Right atrium auricular region (tissue), 2 donors: Measurements from ENCODE around the gene MTX2. TPM values are rescaled to one million over a fixed set of nuclear protein-coding genes. Genes with fewer than 3 reads are reported as not detected.
"Not testable (repeated sequence)": the region's sequence is repeated elsewhere in the genome, so short reads cannot be mapped to it uniquely, and the experiment has no call there.

ENCODE experiments used
- DNase-seq: peaks from one replicate; pipeline ENCODE4 v3.0.0-alpha.2; 2019; ENCODE audit warnings: low spot score
- H3K27ac ChIP-seq, 2 donors: fragments of 200-600 bp; sonication (generic); 1 replicate in 1 of 2; 2 replicates in 1 of 2; pipeline ENCODE4 v1.5.1; 2016 to 2019
- H3K27me3 ChIP-seq, 2 donors: fragments of 200-600 bp; sonication (generic); one replicate each; pipeline versions ENCODE4 v1.5.1 to v1.6.0; 2017 to 2019
- H3K36me3 ChIP-seq: fragments of 200-600 bp; sonication (generic); one replicate; pipeline ENCODE4 v1.5.1; 2016
- H3K4me1 ChIP-seq, 2 donors: fragments of 200-600 bp; sonication (generic); one replicate each; pipeline versions ENCODE4 v1.5.1 to v1.6.0; 2017 to 2019
- H3K4me3 ChIP-seq, 2 donors: fragments of 200-600 bp; sonication (generic); 1 replicate in 1 of 2; 2 replicates in 1 of 2; pipeline ENCODE4 v1.5.1; 2017 to 2019; ENCODE audit warnings: mild to moderate bottlenecking in 1 of 2, moderate library complexity in 1 of 2
- H3K9me3 ChIP-seq, 2 donors: fragments of 200-600 bp; sonication (generic); one replicate each; pipeline ENCODE4 v1.5.1; 2019
- total RNA-seq, 2 donors: library from RNA; depleted of rRNA; stranded (reverse); fragments of >200 nt; gene quantifications; one replicate each; pipeline ENCODE4 v1.1.0, GENCODE V29; 2016
- TF ChIP-seq, protein P1 (sequence below), 2 donors: fragments of 200-600 bp; sonication (generic); IDR thresholded peaks; one replicate each; pipeline ENCODE4 v1.5.1; 2019; ENCODE audit warnings: antibody characterized with exemption in 2 of 2

Gene MTX2
- total RNA-seq, 2 donors from 2014 or later: 36.7 to 73.5 TPM

DNA sequence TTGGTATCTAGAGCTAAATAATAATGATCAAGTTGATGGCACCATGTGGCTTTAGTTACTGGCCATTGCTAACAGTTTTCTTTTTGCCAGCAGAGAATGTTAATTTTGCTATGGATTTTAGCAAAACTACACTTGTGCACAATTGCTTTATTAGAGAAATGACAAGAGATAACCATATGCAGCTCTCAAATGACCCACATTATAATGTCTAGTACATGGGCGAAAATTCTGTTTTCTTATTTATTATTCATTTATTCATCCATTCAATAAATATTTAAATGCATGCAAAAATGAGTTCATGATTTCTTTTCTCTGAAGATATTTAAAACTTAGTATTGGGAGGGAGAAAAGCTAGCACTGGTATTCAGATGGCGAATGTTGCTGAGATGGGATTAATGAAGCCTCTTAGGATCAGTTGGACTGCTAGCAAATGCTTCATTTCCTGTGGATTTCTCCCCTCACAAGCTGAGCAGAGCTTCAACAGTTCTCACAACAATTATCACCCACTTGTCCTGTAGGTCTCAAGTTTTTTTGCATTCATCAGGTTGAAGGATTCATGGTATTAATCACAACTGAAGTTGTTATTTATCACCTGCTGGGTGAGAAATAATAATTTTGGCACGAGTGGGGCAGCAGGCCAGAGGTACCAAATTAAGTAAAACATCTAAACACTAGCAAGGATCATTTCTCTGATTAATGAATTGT lies 95.2 kb downstream of the MTX2 start:
- H3K27ac ChIP-seq: no peak overlapping the region
- TF ChIP-seq, protein P1, sequence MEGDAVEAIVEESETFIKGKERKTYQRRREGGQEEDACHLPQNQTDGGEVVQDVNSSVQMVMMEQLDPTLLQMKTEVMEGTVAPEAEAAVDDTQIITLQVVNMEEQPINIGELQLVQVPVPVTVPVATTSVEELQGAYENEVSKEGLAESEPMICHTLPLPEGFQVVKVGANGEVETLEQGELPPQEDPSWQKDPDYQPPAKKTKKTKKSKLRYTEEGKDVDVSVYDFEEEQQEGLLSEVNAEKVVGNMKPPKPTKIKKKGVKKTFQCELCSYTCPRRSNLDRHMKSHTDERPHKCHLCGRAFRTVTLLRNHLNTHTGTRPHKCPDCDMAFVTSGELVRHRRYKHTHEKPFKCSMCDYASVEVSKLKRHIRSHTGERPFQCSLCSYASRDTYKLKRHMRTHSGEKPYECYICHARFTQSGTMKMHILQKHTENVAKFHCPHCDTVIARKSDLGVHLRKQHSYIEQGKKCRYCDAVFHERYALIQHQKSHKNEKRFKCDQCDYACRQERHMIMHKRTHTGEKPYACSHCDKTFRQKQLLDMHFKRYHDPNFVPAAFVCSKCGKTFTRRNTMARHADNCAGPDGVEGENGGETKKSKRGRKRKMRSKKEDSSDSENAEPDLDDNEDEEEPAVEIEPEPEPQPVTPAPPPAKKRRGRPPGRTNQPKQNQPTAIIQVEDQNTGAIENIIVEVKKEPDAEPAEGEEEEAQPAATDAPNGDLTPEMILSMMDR (IDR thresholded peaks at IDR 0.05): no peak
- H3K4me3 ChIP-seq: no peak overlapping the region
- no peaks in the 10 kb centered on the region for H3K4me1 ChIP-seq
- peaks cover 0 to 5% of the 10 kb centered on the region in 2 donors for H3K9me3 ChIP-seq
- no peaks in the 10 kb centered on the region for H3K27me3 ChIP-seq
- H3K36me3 ChIP-seq: no peaks in the 10 kb centered on the region
- DNase-seq: no peak

GRCh38 chr2:176368349-176368748 lies 99.1 kb downstream of the MTX2 start:
- Histone ChIP-seq H3K27ac (no peak overlapping the region), H3K4me1 (no peaks in the 10 kb centered on the region), H3K36me3 (no peaks in the 10 kb centered on the region), H3K9me3 (peaks cover 0 to 5% of the 10 kb centered on the region in 2 donors), H3K4me3 (no peak overlapping the region), H3K27me3 (no peaks in the 10 kb centered on the region)
- TF ChIP-seq, protein P1 (IDR thresholded peaks at IDR 0.05): no peak
- no peak for DNase-seq

GRCh38 chr2:176370467-176371171 lies 101.4 kb downstream of the MTX2 start:
- Histone ChIP-seq H3K4me3 (no peak overlapping the region), H3K36me3 (no peaks in the 10 kb centered on the region), H3K27ac (no peak overlapping the region), H3K27me3 (no peaks in the 10 kb centered on the region), H3K4me1 (no peaks in the 10 kb centered on the region), H3K9me3 (peaks cover 0 to 5% of the 10 kb centered on the region in 2 donors)
- DNase-seq: no peak
- TF ChIP-seq, protein P1 (IDR thresholded peaks at IDR 0.05): no peak

- not testable (repeated sequence) for H3K27me3 ChIP-seq, H3K36me3 ChIP-seq, H3K27ac ChIP-seq, H3K4me3 ChIP-seq, DNase-seq, H3K4me1 ChIP-seq
- peaks cover 0 to 13% of the 10 kb centered on the region in 2 donors for H3K9me3 ChIP-seq
Observed at GRCh38 chr2:176373155-176373554, 103.9 kb downstream of the MTX2 start.

DNA sequence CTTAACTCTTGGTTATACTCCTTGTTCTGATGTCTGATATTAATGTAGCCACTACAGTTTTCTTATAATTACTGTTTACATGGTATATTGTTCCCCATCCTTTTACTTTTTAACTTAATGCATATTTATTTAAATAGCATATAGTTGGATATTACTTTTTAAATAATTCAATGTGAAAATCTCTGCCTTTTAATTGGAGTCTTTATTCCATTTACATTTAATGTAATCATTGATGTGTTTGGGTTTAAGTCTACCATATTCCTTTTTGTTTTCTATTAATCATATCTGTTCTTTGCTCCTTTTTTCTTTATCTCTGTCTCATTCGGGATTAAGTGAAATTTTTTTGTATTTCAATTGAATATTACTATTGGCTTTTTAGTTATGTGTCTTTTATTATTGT lies 109.1 kb downstream of the MTX2 start:
- Histone ChIP-seq H3K27me3 (no peaks in the 10 kb centered on the region), H3K4me3 (no peak overlapping the region), H3K4me1 (no peaks in the 10 kb centered on the region), H3K36me3 (no peaks in the 10 kb centered on the region), H3K9me3 (peaks cover 0 to 28% of the 10 kb centered on the region in 2 donors), H3K27ac (no peak overlapping the region)
- DNase-seq: no peak
- TF ChIP-seq, protein P1 (IDR thresholded peaks at IDR 0.05): no peak

DNA sequence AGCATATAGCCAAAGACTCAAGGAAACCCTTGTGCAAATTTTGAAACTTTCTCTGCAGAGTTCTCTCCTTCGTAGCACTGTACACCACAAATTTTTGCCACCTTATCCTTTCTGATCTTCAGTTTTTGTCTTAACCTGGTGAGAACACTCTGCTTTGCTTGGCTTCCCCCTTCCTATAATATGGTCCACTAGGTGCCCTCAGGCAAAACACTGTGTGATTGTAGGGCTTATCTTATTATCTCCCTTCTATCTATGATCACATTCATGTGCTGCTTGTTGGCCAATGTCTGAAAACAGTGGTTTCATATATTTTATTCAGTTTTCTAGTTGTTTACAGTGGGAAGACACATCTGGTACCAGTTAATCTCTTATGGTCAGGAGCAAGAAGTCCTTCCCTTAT lies 111.1 kb downstream of the MTX2 start:
- TF ChIP-seq, protein P1 (IDR thresholded peaks at IDR 0.05): no peak
- H3K4me3 ChIP-seq: no peak overlapping the region
- no peaks in the 10 kb centered on the region for H3K27me3 ChIP-seq
- H3K36me3 ChIP-seq: no peaks in the 10 kb centered on the region
- H3K9me3 ChIP-seq: peaks cover 0 to 28% of the 10 kb centered on the region in 2 donors
- H3K27ac ChIP-seq: no peak overlapping the region
- DNase-seq: no peak
- no peaks in the 10 kb centered on the region for H3K4me1 ChIP-seq
